Tibial nerve (tissue), 4 donors: Measurements from ENCODE around the gene SNU13.

Experiments used
- EP300 ChIP-seq, 2 donors: sonication (generic); formaldehyde crosslinking; IDR thresholded peaks; one replicate each; pipeline ENCODE4 v1.6.1; 2017; ENCODE audit warnings: antibody characterized with exemption in 2 of 2, mild to moderate bottlenecking in 1 of 2
- POLR2A ChIP-seq, 2 donors: fragments of 450-650 bp; IDR thresholded peaks; one replicate each; pipeline ENCODE4 v1.6.1; 2017; ENCODE audit warnings: antibody characterized with exemption in 2 of 2, mild to moderate bottlenecking in 2 of 2, moderate library complexity in 2 of 2
- TF ChIP-seq, protein P1 (sequence below), 5 experiments: fragments of 200-600 bp in 3 of 5; fragments of 450-650 bp in 2 of 5; sonication (generic) in 3 of 5; IDR thresholded peaks; one replicate each; pipeline ENCODE4 v1.5.1; 2016 to 2019; ENCODE audit warnings: antibody characterized with exemption in 5 of 5, mild to moderate bottlenecking in 3 of 5, moderate library complexity in 2 of 5

- TF ChIP-seq, protein P1, sequence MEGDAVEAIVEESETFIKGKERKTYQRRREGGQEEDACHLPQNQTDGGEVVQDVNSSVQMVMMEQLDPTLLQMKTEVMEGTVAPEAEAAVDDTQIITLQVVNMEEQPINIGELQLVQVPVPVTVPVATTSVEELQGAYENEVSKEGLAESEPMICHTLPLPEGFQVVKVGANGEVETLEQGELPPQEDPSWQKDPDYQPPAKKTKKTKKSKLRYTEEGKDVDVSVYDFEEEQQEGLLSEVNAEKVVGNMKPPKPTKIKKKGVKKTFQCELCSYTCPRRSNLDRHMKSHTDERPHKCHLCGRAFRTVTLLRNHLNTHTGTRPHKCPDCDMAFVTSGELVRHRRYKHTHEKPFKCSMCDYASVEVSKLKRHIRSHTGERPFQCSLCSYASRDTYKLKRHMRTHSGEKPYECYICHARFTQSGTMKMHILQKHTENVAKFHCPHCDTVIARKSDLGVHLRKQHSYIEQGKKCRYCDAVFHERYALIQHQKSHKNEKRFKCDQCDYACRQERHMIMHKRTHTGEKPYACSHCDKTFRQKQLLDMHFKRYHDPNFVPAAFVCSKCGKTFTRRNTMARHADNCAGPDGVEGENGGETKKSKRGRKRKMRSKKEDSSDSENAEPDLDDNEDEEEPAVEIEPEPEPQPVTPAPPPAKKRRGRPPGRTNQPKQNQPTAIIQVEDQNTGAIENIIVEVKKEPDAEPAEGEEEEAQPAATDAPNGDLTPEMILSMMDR (IDR thresholded peaks at IDR 0.05): no peak
- no peak for TF ChIP-seq POLR2A (IDR thresholded peaks at IDR 0.05)
- no peak for TF ChIP-seq EP300 (IDR thresholded peaks at IDR 0.05)
Measured at GRCh38 chr22:41731609-41732008, 42.9 kb upstream of the SNU13 start.
